Measurements from ENCODE around the gene DCTN2.

Gene DCTN2

DNA sequence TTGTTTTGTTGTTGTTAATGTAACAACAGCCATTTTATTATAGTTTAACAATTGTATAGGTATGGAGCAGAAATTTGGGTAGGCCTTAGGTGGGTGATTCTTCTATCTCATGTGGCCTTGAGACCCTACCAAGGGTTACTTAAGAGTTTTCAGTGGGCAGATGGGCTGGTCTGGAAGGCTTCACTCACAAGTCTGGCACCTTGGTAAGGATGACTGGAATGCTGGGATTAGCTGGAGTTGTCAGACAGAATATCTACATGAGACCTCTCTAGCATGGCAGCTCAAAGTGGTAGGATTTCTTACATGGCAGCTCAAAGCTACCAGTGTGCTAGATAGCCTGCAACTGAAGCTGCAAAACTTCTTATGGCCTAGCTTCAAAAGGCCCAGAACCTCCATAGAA lies 61.3 kb downstream of the DCTN2 start:
- DNase-seq = no peak

DNA sequence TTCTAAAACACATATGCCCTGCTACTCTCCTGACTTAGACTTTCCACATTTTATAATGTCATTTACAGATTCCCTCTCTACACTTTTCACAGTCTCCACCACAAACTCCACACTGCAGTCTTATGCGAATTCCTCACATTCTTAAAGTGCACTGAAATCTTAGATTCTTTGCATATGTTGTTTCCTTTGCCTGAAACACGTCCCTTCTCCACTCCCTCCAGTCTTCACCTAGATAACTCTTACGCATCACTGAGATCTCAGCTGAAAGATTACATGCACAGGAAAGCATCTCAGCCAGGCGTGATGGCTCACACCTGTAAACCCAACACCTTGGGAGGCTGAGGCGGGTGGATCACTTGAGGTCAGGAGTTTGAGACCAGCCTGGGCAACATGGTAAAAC lies 63.5 kb downstream of the DCTN2 start:
- no peak for DNase-seq

DNA sequence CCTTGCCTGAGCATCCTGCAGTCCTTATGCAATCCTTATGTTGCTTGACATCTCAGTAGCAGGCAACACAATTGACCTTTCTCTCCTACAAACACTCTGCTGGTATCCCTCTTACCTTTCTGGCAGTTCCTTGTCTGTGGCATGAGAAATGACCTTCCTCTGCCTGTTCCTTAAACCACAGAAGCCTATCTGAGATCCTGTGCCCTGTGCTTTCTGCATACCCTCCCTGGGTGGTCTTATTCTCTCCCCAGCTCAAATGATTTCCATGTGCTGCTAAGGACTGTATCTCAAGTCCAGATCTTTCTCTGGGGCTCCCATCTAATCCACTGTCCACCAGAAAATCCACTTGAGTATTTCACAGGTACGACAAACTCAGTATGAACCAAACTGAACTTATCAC lies 65.3 kb downstream of the DCTN2 start:
- no peak for DNase-seq

Data from CD4-positive, alpha-beta T cell treated with Interleukin-15 for 1 hour (primary cell).